H54 (cell line): ENCODE data around the gene ARHGEF16.

Experiments used
- DNase-seq: peaks from one replicate; pipeline ENCODE4 v3.0.0; 2011; ENCODE audit warnings: low spot score, mixed read lengths; ENCODE audit not compliant: insufficient read length
- FAIRE-seq: peaks from 3 replicates; lab custom pipeline; 2011; peaks lifted over from hg19 to GRCh38; lab: Jason Lieb, UNC
- POLR2A ChIP-seq: IDR thresholded peaks from 2 replicates; pipeline ENCODE4 v1.6.1; 2011; ENCODE audit warnings: low read depth, mild to moderate bottlenecking, low read length

ARHGEF16 gene

GRCh38 chr1:3510956-3511250 is 56.4 kb downstream of the ARHGEF16 start:
- DNase-seq (no peak), FAIRE-seq (no peak)
- TF ChIP-seq POLR2A: no peak

- no peak for TF ChIP-seq POLR2A
- FAIRE-seq (no peak), DNase-seq (no peak)
These were observed 56.8 kb downstream of the ARHGEF16 start for GRCh38 chr1:3511306-3511705.

- TF ChIP-seq POLR2A: no peak
- FAIRE-seq: no peak
- no peak for DNase-seq
These were observed 57.4 kb downstream of the ARHGEF16 start for GRCh38 chr1:3511856-3512255.

GRCh38 chr1:3514404-3514803 is 59.9 kb downstream of the ARHGEF16 start:
- no peak for TF ChIP-seq POLR2A
- FAIRE-seq: no peak
- no peak for DNase-seq

- FAIRE-seq (no peak), DNase-seq (no peak)
- no peak for TF ChIP-seq POLR2A
These were observed 60.8 kb downstream of the ARHGEF16 start for GRCh38 chr1:3515272-3515671.

GRCh38 chr1:3515774-3516480 is 61.5 kb downstream of the ARHGEF16 start:
- no peak for TF ChIP-seq POLR2A
- peak; percentile 83 for DNase-seq
- peak; percentile 76 for FAIRE-seq

- no peak for TF ChIP-seq POLR2A
- FAIRE-seq (no peak), DNase-seq (no peak)
These were observed 62.0 kb downstream of the ARHGEF16 start for GRCh38 chr1:3516481-3516869.

GRCh38 chr1:3516911-3517675 is 62.6 kb downstream of the ARHGEF16 start:
- no peak for TF ChIP-seq POLR2A
- no peak for FAIRE-seq
- DNase-seq: no peak

GRCh38 chr1:3518256-3518655 is 63.8 kb downstream of the ARHGEF16 start:
- TF ChIP-seq POLR2A: no peak
- FAIRE-seq (no peak), DNase-seq (no peak)

- TF ChIP-seq POLR2A: no peak
- DNase-seq (no peak), FAIRE-seq (no peak)
These were observed 64.3 kb downstream of the ARHGEF16 start for GRCh38 chr1:3518756-3519155.

- FAIRE-seq: no peak
- TF ChIP-seq POLR2A: no peak
- DNase-seq: no peak
These were observed 64.9 kb downstream of the ARHGEF16 start for GRCh38 chr1:3519301-3519885.

GRCh38 chr1:3520419-3521378 is 66.2 kb downstream of the ARHGEF16 start:
- no peak for TF ChIP-seq POLR2A
- DNase-seq (no peak), FAIRE-seq (no peak)

- FAIRE-seq (no peak), DNase-seq (no peak)
- TF ChIP-seq POLR2A: no peak
These were observed 67.0 kb downstream of the ARHGEF16 start for GRCh38 chr1:3521426-3521825.
